HCT116 (cell line): ENCODE measurements around the gene SLC13A3.

Experiments
- EZH2 ChIP-seq: fragments of 200-600 bp; sonication (generic); IDR thresholded peaks from 2 replicates; pipeline ENCODE4 v1.6.1; 2017; ENCODE audit warnings: antibody characterized with exemption, mixed run types
- POLR2A ChIP-seq: IDR thresholded peaks from 2 replicates; pipeline ENCODE4 v1.7.0; 2011; ENCODE audit warnings: borderline replicate concordance; ENCODE audit not compliant: insufficient read depth, insufficient read length; ENCODE audit errors: extremely low read depth
- POLR2AphosphoS5 ChIP-seq: IDR thresholded peaks from 2 replicates; pipeline ENCODE4 v1.6.1; 2011; ENCODE audit warnings: mild to moderate bottlenecking, low read depth, low read length, moderate library complexity
- RAD21 ChIP-seq: IDR thresholded peaks from 2 replicates; pipeline ENCODE4 v1.6.1; 2012; ENCODE audit warnings: low read depth, mild to moderate bottlenecking
- SP1 ChIP-seq: IDR thresholded peaks from 2 replicates; pipeline ENCODE4 v1.6.1; 2012; ENCODE audit warnings: low read depth
- SRF ChIP-seq: IDR thresholded peaks from 2 replicates; pipeline ENCODE4 v1.6.1; 2012; ENCODE audit warnings: low read depth
- ZFX ChIP-seq: fragments of 450-650 bp; IDR thresholded peaks from 2 replicates; pipeline ENCODE4 v1.6.1; 2017
- ZNF274 ChIP-seq: fragments of 200-500 bp; sonication (Bioruptor generic); IDR thresholded peaks from 2 replicates; pipeline ENCODE4 v1.6.1; 2014; ENCODE audit warnings: mild to moderate bottlenecking, low read depth, low read length, inconsistent platforms
- TF ChIP-seq, protein P1 (sequence below): IDR thresholded peaks from 2 replicates; pipeline ENCODE4 v1.6.1; 2012
- TF ChIP-seq, protein P2 (sequence below), 3 experiments: fragments of 200-600 bp in 1 of 3; sonication (generic) in 1 of 3; IDR thresholded peaks in 2 of 3; conservative IDR thresholded peaks in 1 of 3; 2 replicates each; pipeline ENCODE4 v1.5.1; 2012 to 2017; ENCODE audit warnings: low read depth in 2 of 3, low read length in 2 of 3, antibody characterized with exemption in 1 of 3, borderline replicate concordance in 1 of 3, control low read depth in 1 of 3, mild to moderate bottlenecking in 1 of 3, mixed read lengths in 1 of 3, mixed run types in 1 of 3, moderate library complexity in 1 of 3; ENCODE audit not compliant: insufficient read depth in 1 of 3
- TF ChIP-seq, protein P3 (sequence below): IDR thresholded peaks from 2 replicates; pipeline ENCODE4 v1.6.1; 2011; ENCODE audit warnings: mild to moderate bottlenecking, low read length, moderate library complexity; ENCODE audit not compliant: insufficient replicate concordance; ENCODE audit errors: extremely low read depth
- TF ChIP-seq, protein P4 (sequence below): IDR thresholded peaks from 2 replicates; pipeline ENCODE4 v1.6.1; 2012; ENCODE audit warnings: low read depth

DNA sequence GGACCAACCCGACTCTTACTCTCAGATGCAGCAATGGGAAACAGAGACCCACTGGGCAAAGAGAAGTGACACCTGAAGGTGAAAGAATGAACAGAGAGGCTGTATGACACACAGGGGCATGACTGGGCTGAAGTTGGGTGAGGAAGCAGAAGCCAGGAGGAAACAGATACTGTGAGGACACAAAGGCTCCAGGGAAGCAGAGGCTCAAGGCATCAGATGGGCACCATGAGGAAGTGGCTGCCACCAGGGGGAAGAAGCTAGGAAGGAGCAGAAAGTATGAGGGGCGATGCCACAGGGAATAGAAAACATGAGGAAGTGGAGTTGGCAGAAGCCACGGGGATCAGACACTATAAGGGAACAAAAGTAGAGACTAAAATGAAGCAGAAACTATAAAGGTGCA is 69.9 kb downstream of the SLC13A3 start:
- TF ChIP-seq, protein P1, sequence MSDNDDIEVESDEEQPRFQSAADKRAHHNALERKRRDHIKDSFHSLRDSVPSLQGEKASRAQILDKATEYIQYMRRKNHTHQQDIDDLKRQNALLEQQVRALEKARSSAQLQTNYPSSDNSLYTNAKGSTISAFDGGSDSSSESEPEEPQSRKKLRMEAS, result no peak
- TF ChIP-seq, protein P2, sequence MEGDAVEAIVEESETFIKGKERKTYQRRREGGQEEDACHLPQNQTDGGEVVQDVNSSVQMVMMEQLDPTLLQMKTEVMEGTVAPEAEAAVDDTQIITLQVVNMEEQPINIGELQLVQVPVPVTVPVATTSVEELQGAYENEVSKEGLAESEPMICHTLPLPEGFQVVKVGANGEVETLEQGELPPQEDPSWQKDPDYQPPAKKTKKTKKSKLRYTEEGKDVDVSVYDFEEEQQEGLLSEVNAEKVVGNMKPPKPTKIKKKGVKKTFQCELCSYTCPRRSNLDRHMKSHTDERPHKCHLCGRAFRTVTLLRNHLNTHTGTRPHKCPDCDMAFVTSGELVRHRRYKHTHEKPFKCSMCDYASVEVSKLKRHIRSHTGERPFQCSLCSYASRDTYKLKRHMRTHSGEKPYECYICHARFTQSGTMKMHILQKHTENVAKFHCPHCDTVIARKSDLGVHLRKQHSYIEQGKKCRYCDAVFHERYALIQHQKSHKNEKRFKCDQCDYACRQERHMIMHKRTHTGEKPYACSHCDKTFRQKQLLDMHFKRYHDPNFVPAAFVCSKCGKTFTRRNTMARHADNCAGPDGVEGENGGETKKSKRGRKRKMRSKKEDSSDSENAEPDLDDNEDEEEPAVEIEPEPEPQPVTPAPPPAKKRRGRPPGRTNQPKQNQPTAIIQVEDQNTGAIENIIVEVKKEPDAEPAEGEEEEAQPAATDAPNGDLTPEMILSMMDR (IDR thresholded peaks at IDR 0.05 in 2 of 3, conservative IDR thresholded peaks at IDR 0.05 in 1 of 3; ENCODE audit: borderline replicate concordance in 1 of 3, insufficient read depth in 1 of 3, low read depth in 2 of 3, low read length in 2 of 3), result 0 out of 6 replicates have a peak, but pooled peaks of 1 of the 3 experiments have one; percentile 10
- TF ChIP-seq POLR2AphosphoS5 (no peak), RAD21 (no peak), ZNF274 (no peak), ZFX (no peak), SRF (no peak), POLR2A (no peak), SP1 (no peak), EZH2 (no peak)
- TF ChIP-seq, protein P3, sequence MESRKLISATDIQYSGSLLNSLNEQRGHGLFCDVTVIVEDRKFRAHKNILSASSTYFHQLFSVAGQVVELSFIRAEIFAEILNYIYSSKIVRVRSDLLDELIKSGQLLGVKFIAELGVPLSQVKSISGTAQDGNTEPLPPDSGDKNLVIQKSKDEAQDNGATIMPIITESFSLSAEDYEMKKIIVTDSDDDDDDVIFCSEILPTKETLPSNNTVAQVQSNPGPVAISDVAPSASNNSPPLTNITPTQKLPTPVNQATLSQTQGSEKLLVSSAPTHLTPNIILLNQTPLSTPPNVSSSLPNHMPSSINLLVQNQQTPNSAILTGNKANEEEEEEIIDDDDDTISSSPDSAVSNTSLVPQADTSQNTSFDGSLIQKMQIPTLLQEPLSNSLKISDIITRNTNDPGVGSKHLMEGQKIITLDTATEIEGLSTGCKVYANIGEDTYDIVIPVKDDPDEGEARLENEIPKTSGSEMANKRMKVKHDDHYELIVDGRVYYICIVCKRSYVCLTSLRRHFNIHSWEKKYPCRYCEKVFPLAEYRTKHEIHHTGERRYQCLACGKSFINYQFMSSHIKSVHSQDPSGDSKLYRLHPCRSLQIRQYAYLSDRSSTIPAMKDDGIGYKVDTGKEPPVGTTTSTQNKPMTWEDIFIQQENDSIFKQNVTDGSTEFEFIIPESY, result no peak
- TF ChIP-seq, protein P4, sequence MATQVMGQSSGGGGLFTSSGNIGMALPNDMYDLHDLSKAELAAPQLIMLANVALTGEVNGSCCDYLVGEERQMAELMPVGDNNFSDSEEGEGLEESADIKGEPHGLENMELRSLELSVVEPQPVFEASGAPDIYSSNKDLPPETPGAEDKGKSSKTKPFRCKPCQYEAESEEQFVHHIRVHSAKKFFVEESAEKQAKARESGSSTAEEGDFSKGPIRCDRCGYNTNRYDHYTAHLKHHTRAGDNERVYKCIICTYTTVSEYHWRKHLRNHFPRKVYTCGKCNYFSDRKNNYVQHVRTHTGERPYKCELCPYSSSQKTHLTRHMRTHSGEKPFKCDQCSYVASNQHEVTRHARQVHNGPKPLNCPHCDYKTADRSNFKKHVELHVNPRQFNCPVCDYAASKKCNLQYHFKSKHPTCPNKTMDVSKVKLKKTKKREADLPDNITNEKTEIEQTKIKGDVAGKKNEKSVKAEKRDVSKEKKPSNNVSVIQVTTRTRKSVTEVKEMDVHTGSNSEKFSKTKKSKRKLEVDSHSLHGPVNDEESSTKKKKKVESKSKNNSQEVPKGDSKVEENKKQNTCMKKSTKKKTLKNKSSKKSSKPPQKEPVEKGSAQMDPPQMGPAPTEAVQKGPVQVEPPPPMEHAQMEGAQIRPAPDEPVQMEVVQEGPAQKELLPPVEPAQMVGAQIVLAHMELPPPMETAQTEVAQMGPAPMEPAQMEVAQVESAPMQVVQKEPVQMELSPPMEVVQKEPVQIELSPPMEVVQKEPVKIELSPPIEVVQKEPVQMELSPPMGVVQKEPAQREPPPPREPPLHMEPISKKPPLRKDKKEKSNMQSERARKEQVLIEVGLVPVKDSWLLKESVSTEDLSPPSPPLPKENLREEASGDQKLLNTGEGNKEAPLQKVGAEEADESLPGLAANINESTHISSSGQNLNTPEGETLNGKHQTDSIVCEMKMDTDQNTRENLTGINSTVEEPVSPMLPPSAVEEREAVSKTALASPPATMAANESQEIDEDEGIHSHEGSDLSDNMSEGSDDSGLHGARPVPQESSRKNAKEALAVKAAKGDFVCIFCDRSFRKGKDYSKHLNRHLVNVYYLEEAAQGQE, result no peak
